CD14-positive monocyte (primary cell): ENCODE measurements around the gene KLK3. TPM values are rescaled to one million over a fixed set of nuclear protein-coding genes. Genes with fewer than 3 reads are reported as not detected.

Experiments
- DNase-seq, 3 donors: peaks; one replicate each; pipeline ENCODE4 v3.0.0-alpha.2; 2011 to 2022
- H2AFZ ChIP-seq: 2 replicates; pipeline ENCODE4 v1.6.0; 2012; ENCODE audit warnings: mild to moderate bottlenecking, low read depth, low read length, inconsistent platforms; ENCODE audit not compliant: insufficient read depth, poor library complexity, severe bottlenecking
- H3K27ac ChIP-seq, 2 donors: 1 replicate in 1 of 2; 2 replicates in 1 of 2; pipeline ENCODE4 v1.5.1; 2012 to 2013; ENCODE audit warnings: low read length in 2 of 2, control low read depth in 1 of 2, inconsistent platforms in 1 of 2, low read depth in 1 of 2, mild to moderate bottlenecking in 1 of 2
- H3K27me3 ChIP-seq, 2 donors: one replicate each; pipeline versions ENCODE4 v1.6.0 to v1.6.1; 2011 to 2013; ENCODE audit warnings: low read length in 2 of 2; ENCODE audit not compliant: control insufficient read depth in 2 of 2, insufficient read depth in 2 of 2
- H3K36me3 ChIP-seq, 2 donors: replicated peaks in 1 of 2; 1 replicate in 1 of 2; 2 replicates in 1 of 2; pipeline versions ENCODE4 v1.5.1 to v1.6.1; 2012 to 2013; ENCODE audit warnings: low read length in 2 of 2, control low read depth in 1 of 2, inconsistent platforms in 1 of 2, mild to moderate bottlenecking in 1 of 2; ENCODE audit not compliant: insufficient read depth in 2 of 2, control insufficient read depth in 1 of 2
- H3K4me1 ChIP-seq, 2 donors: 1 replicate in 1 of 2; 2 replicates in 1 of 2; pipeline versions ENCODE4 v1.5.1 to v1.6.1; 2012 to 2013; ENCODE audit warnings: low read length in 2 of 2, control low read depth in 1 of 2, inconsistent platforms in 1 of 2, mild to moderate bottlenecking in 1 of 2, moderate library complexity in 1 of 2; ENCODE audit not compliant: insufficient read depth in 2 of 2, control insufficient read depth in 1 of 2
- H3K4me2 ChIP-seq: replicated peaks from 2 replicates; pipeline ENCODE3; 2012; ENCODE audit warnings: low read length, moderate library complexity, mild to moderate bottlenecking; ENCODE audit not compliant: poor library complexity, severe bottlenecking; ENCODE audit errors: extremely low read depth
- H3K4me3 ChIP-seq, 3 experiments: fragments of 200-600 bp in 1 of 3; sonication (generic) in 1 of 3; replicated peaks in 1 of 3; 1 replicate in 2 of 3; 2 replicates in 1 of 3; pipeline ENCODE4 v1.5.1; 2011 to 2013; ENCODE audit warnings: low read length in 3 of 3, mild to moderate bottlenecking in 3 of 3, control low read depth in 2 of 3, low read depth in 2 of 3, inconsistent platforms in 1 of 3, moderate library complexity in 1 of 3
- H3K79me2 ChIP-seq: 2 replicates; pipeline ENCODE4 v1.6.0; 2012; ENCODE audit warnings: mild to moderate bottlenecking, control low read depth, inconsistent platforms, low read length, moderate library complexity; ENCODE audit not compliant: insufficient read depth
- H3K9ac ChIP-seq: 2 replicates; pipeline ENCODE4 v1.6.0; 2017; ENCODE audit warnings: low read length, mild to moderate bottlenecking; ENCODE audit not compliant: insufficient read depth, poor library complexity, severe bottlenecking
- H3K9me3 ChIP-seq, 2 donors: replicated peaks in 1 of 2; 1 replicate in 1 of 2; 2 replicates in 1 of 2; pipeline versions ENCODE4 v1.5.1 to v1.6.1; 2012 to 2013; ENCODE audit warnings: low read length in 2 of 2, control low read depth in 1 of 2; ENCODE audit not compliant: control insufficient read depth in 1 of 2, insufficient read depth in 1 of 2
- H4K20me1 ChIP-seq: 2 replicates; pipeline ENCODE4 v1.6.0; 2012; ENCODE audit warnings: mild to moderate bottlenecking, low read length, control low read depth, moderate library complexity; ENCODE audit not compliant: insufficient read depth
- H3K27ac Mint-ChIP-seq, 7 donors: one replicate each; pipeline ENCODE4 v1.8.0; 2020; ENCODE audit warnings: mild to moderate bottlenecking in 7 of 7, mixed read lengths in 7 of 7, moderate library complexity in 6 of 7, inconsistent platforms in 2 of 7
- H3K27me3 Mint-ChIP-seq, 3 donors: one replicate each; pipeline ENCODE4 v1.8.0; 2021 to 2022; ENCODE audit warnings: low read depth in 3 of 3, mild to moderate bottlenecking in 3 of 3, mixed read lengths in 3 of 3, moderate library complexity in 3 of 3, inconsistent platforms in 1 of 3
- H3K36me3 Mint-ChIP-seq, 2 donors: one replicate each; pipeline ENCODE4 v1.8.0; 2020; ENCODE audit warnings: mixed read lengths in 2 of 2, inconsistent platforms in 1 of 2, mild to moderate bottlenecking in 1 of 2
- H3K4me1 Mint-ChIP-seq: one replicate; pipeline ENCODE4 v1.8.0; 2020; ENCODE audit warnings: mild to moderate bottlenecking, mixed read lengths
- H3K4me3 Mint-ChIP-seq, 2 donors: one replicate each; pipeline ENCODE4 v1.8.0; 2020; ENCODE audit warnings: mild to moderate bottlenecking in 2 of 2, mixed read lengths in 2 of 2, moderate library complexity in 1 of 2
- H3K9me3 Mint-ChIP-seq, 7 donors: one replicate each; pipeline ENCODE4 v1.8.0; 2020 to 2022; ENCODE audit warnings: mixed read lengths in 7 of 7, mild to moderate bottlenecking in 6 of 7, moderate library complexity in 6 of 7, inconsistent platforms in 2 of 7
- CTCF ChIP-seq: fragments of 200-600 bp; IDR thresholded peaks from one replicate; pipeline ENCODE4 v1.8.0; 2022; ENCODE audit warnings: antibody characterized with exemption, mild to moderate bottlenecking
- WGBS: methylation state at CpG from one replicate; pipeline ENCODE4 v1.1.5; 2013; ENCODE audit warnings: missing lambda C conversion rate; ENCODE audit not compliant: insufficient coverage; 5-methylcytosine and 5-hydroxymethylcytosine counted together
- intact Hi-C, 2 donors: fragments of 100-400 bp; cut with micrococcal nuclease; formaldehyde crosslinking; loops; one replicate each; pipeline versions ENCODE4 v1.15.0 to v1.15.1; 2023
- polyA plus RNA-seq, 3 donors: library from polyadenylated mRNA; depleted of rRNA in 1 of 3; unstranded in 2 of 3; stranded (reverse) in 1 of 3; fragments of 300-500 nt in 2 of 3; fragments of >200 nt in 1 of 3; fragmentation: Illumina TruSeq in 2 of 3; gene quantifications; 1 replicate in 2 of 3; 2 replicates in 1 of 3; pipeline ENCODE4 v1.2.3, GENCODE V29; 2012 to 2021

The KLK3 gene
- polyA plus RNA-seq, 3 donors: not detected

GRCh38 chr19:50877338-50877737 is 22.6 kb downstream of the KLK3 start:
- no peak overlapping the region for H3K4me2 ChIP-seq
- intact Hi-C loops: no loop called here
- 37% methylated on average over 8 of the region's 8 CpGs for WGBS

GRCh38 chr19:50878851-50879250 is 24.1 kb downstream of the KLK3 start:
- DNase-seq: no peak
- Mint-ChIP-seq H3K9me3 (peaks cover 0 to 1% (median 0%) of the 10 kb centered on the region in 7 donors), H3K4me1 (no peaks in the 10 kb centered on the region), H3K27ac (no peak overlapping the region), H3K4me3 (no peak overlapping the region), H3K36me3 (no peaks in the 10 kb centered on the region), H3K27me3 (peaks cover 4 to 17% (median 13%) of the 10 kb centered on the region in 3 donors)
- H3K4me1 ChIP-seq: no peaks in the 10 kb centered on the region
- TF ChIP-seq CTCF: no peak
- H3K4me2 ChIP-seq: no peak overlapping the region
- no peak overlapping the region for H3K9ac ChIP-seq
- no peaks in the 10 kb centered on the region for H3K36me3 ChIP-seq
- H2AFZ ChIP-seq: no peak overlapping the region
- no peak overlapping the region for H3K4me3 ChIP-seq
- no peaks in the 10 kb centered on the region for H4K20me1 ChIP-seq
- H3K9me3 ChIP-seq: no peaks in the 10 kb centered on the region
- intact Hi-C loops: no loop called here
- no peak overlapping the region for H3K27ac ChIP-seq
- no peaks in the 10 kb centered on the region for H3K79me2 ChIP-seq
- H3K27me3 ChIP-seq: no peaks in the 10 kb centered on the region
- 94% methylated on average over 2 of the region's 5 CpGs for WGBS

More at GRCh38 chr19:50877338-50877737, 22.6 kb downstream of the KLK3 start:
- Histone ChIP-seq H3K4me3 (no peak overlapping the region), H3K27me3 (no peaks in the 10 kb centered on the region), H3K9me3 (no peaks in the 10 kb centered on the region), H3K36me3 (no peaks in the 10 kb centered on the region), H3K9ac (no peak overlapping the region), H4K20me1 (no peaks in the 10 kb centered on the region), H3K79me2 (no peaks in the 10 kb centered on the region), H3K4me1 (no peaks in the 10 kb centered on the region), H3K27ac (no peak overlapping the region), H2AFZ (no peak overlapping the region)
- H3K4me1 Mint-ChIP-seq: no peaks in the 10 kb centered on the region
- H3K36me3 Mint-ChIP-seq: no peaks in the 10 kb centered on the region
- no peak for TF ChIP-seq CTCF
- no peak for DNase-seq
- no peak overlapping the region for H3K27ac Mint-ChIP-seq
- H3K27me3 Mint-ChIP-seq: peaks cover 3 to 16% (median 11%) of the 10 kb centered on the region in 3 donors
- H3K9me3 Mint-ChIP-seq: peaks cover 0 to 1% (median 0%) of the 10 kb centered on the region in 7 donors
- H3K4me3 Mint-ChIP-seq: no peak overlapping the region
